ENCODE measurements around the gene DDX20. TPM values are rescaled to one million over a fixed set of nuclear protein-coding genes. Genes with fewer than 3 reads are reported as not detected.
"Not testable (repeated sequence)": the region's sequence is repeated elsewhere in the genome, so short reads cannot be mapped to it uniquely, and the experiment has no call there.

The DDX20 gene
- polyA plus RNA-seq, 3 donors, result 20.5 to 28.5 (median 20.7) TPM

DNA sequence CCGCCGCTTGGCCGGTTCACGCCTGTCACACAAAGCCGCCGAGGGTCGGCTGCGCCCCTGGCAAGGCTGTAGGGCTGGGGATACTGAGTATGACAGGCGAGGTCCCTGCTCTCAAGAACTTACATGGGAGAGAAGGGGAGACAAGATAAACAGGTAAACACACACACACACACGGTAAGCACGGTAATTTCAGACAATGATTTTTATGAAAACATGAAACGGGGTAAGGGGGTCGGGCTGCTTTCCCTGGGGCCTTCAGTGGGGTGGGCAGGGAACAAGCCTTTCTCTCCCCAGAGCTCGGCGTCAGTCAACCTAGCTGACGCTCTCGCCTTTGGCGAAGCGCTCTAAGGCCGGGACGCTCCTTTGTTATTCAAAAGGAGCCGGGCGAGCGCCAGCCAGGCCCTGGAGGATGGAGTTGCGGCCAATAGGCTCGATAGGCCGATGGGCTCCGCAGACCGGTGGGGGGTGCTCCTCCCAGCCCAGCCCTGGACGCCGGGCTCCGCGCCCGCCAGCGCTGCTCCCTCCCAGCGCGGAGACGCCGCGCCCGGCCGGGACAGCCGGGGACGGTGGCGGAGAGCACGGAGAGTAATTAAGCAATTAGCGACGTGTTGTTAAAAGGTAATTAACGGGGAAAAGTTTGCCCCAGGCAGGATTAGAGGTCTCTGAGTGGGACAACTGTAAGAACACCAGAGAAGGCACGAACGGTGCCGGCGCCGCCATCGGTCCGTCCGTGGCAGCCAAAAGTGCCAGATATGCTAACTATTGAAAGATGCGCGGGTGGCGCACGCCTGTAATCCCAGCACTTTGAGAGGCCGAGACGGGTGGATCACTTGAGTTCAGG, 15.6 kb upstream of the DDX20 start:
- DNase-seq (ENCODE audit: extremely low read depth in 1 of 11, low read depth in 9 of 11, low spot score in 4 of 11), result peak in 2 of 11 donors; percentile 41 to 49

DNA sequence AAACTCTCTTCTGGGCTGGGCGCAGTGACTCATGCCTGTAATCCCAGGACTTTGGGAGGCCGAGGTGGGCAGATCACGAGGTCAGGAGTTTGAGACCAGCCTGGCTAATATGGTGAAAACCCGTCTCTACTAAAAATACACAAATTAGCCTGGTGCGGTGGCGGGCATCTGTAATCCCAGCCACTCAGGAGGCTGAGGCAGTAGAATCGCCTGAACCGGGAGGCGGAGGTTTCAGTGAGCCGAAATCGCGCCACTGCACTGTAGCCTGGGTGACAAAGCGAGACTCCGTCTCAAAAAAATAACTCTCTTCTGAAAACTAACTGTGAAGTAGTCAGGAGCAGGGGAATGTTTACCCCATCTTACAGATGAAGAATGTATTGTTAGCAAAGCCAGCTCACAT, 13.4 kb upstream of the DDX20 start:
- DNase-seq (ENCODE audit: extremely low read depth in 1 of 11, low read depth in 9 of 11, low spot score in 4 of 11), result not testable (repeated sequence)

DNA sequence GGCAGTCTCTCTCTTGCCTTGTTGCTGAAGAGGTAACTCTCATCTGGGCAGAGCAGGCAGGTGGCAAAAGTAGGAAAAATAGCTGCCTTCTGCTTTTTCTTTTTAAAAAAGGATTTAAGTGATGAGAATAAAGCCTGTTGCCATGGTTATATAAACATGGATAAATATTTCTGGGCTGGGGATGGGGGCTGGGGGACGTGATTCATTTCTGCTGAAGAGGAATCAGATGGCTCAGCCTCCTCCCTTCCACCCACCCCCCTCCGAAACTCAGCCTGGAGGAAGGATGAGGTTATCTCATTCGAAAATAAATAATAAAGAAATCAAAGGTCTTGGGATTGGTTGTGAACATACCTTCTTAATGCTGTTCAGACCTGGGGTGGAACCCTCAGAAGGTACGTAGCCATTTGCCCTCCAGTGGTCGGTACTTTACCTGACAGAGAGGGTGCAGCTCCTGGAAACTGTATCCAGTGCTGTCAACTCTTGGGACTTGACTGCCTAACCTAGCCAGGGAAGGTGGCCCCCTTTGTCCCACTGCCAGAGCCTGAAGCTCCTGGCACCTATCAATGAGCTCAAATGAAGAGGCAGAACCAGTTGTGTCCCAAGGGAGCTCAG, 12.7 kb upstream of the DDX20 start:
- no peak for DNase-seq (ENCODE audit: extremely low read depth in 1 of 11, low read depth in 9 of 11, low spot score in 4 of 11)

DNA sequence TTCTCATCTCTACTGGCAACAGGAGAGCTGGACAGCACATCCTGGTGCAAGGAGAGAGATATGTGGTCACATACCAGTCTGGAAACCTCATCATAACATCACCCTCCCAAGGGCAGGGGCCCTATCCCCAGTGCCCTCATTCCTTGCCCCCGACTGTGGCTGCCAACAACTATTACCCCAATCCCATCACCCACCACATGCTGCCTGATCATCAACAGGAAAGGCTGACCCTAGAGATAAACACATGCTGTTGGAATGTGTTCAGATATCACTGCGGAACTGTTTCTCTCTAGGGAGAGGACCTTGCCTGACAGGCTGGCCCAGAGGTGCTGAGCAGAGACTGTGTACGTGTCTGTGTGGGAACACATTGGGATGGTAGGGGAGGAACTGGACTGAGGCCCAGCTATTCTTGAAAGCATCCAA, 12.0 kb upstream of the DDX20 start:
- no peak for DNase-seq (ENCODE audit: extremely low read depth in 1 of 11, low read depth in 9 of 11, low spot score in 4 of 11)

DNA sequence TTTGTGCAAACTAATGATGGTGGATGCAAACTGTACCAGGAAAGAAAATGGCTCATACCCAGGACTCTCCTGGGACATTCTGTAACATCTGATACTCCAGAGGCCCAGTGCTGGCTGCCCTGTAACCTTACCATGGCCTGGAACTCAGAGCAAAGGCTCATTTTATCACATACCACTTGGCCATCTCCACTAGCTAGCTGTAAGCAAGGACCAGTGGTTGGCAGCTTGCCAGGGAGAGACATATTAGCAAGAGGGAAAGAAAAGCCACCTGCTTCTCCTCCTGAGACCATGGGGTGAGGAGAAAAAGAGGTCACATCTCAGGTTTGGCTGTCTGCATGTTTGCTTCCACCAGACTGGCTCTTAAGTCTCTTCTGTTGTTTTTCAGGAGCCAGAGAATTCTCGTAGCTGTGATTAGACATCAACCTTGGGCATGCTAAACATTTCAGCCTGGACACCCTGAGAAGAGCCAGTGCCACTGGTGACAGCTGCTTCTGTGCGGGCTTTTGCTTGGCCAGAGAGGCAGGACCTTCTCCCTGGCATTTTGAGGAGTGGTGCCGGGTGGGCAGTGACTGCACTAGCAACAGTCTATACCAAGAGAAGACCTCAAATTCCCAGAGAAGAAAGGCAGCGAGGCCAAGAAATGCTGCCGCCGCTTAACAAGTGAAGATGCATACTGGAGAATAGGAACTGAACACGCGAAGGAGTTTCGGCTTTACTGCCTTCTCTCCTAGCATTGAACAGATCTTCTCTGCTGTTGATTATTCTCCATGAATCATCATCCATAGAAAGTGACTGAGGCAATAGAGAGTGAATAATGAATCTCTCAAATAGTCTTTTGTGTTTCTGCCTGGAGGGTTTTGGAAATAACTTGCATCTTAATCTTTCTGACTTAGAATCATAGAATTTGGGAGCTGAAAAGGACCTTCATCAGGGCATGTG, 9.8 kb upstream of the DDX20 start:
- no peak for DNase-seq (ENCODE audit: extremely low read depth in 1 of 11, low read depth in 9 of 11, low spot score in 4 of 11)

DNA sequence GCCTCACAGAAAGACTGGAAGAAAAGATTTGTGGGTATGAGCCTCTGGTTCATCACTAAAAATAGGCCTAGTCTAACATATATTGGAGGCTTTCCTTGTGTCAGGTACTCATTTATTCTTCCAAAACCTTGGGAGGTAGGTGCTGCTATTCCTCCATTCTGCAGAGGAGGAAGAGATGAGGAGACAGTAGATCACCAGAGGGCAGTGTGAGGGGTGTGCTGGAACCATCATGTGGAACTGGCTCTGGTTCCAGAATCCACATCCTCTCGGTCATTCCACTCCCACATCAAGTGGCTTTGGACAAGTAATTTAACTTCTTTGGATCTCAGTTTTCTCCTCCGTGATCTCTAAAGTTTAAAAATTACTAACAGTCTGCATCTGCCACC, 9.1 kb upstream of the DDX20 start:
- DNase-seq (ENCODE audit: extremely low read depth in 1 of 11, low read depth in 9 of 11, low spot score in 4 of 11), result no peak

DNA sequence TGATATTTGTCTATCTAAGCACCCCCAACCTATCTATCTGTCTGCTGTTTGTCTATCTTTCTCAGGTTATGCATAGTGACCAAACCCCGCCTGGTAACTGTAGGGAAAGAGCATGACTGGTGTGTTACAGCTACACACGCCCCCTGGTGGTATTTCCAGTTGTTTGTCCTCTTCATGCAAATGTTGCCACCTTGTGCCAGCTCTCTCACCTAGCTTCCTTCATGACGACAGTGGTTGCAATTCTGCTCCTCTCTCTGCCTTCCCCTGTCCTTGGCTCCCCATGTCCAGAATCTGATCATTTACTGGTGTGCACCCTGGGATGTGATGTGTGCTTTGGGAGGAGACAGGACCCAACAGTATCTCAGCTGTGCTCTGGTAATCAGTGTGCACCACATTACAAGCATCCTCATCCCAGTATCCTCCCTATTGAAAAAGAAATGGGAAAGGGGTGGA, 8.4 kb upstream of the DDX20 start:
- DNase-seq (ENCODE audit: extremely low read depth in 1 of 11, low read depth in 9 of 11, low spot score in 4 of 11), result no peak

DNA sequence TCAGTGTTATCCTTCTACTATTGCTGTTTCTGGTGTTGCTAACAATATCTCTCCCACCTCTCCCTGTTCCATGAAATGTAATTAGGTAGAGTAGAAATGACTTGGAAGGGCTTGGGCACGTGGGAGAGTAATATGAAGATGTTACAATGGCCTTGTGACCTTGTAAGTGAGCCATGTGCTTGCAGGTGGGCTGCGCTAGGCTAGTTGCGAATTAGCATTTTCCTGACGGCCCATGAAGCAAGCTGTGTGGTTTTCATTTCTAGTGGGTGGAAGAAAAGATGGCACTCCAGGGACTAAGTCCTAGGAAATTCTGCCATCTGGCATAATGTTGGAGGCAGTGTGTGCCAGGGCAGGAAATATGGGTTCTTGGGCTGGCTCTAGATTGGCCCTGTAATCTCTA, 7.8 kb upstream of the DDX20 start:
- DNase-seq (ENCODE audit: extremely low read depth in 1 of 11, low read depth in 9 of 11, low spot score in 4 of 11), result no peak

DNA sequence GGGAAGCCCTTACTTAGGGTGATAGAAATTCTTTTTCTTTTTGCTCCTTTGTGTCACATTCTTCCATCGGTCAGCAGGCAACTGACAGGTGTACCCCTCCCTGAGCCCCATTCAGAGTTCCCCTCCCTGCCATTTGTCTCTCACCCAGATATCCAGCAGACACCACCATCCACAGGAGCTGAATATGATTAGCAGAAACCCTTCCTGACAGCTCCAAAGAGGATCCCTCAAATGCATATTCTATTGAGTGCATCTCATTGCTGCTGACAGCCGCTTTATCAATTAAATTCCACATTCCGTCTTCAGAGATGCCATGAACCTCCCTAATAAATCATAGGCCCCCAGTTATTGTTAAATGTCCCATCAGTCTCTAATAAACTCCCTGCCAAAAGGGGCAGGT, 6.1 kb upstream of the DDX20 start:
- DNase-seq (ENCODE audit: extremely low read depth in 1 of 11, low read depth in 9 of 11, low spot score in 4 of 11), result no peak

DNA sequence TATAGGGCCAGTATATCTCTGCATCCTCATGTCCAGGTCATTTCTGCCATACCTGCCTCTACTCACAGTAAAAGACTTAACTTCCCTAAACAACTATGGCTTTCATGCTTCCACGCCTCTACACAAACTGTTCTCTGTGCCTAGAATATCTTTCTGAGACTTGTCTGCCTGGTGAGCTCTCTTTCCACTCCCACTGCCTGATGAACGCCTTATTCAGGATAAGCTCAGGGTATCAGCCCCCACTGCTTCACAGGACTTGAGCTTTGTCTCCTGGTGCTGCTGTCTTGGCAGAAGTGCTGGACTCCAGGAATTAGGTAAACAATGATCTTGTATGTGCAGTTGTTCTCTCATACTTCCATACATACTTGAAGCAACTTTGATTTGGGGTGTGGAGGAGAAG, 4.8 kb upstream of the DDX20 start:
- no peak for DNase-seq (ENCODE audit: extremely low read depth in 1 of 11, low read depth in 9 of 11, low spot score in 4 of 11)

DNA sequence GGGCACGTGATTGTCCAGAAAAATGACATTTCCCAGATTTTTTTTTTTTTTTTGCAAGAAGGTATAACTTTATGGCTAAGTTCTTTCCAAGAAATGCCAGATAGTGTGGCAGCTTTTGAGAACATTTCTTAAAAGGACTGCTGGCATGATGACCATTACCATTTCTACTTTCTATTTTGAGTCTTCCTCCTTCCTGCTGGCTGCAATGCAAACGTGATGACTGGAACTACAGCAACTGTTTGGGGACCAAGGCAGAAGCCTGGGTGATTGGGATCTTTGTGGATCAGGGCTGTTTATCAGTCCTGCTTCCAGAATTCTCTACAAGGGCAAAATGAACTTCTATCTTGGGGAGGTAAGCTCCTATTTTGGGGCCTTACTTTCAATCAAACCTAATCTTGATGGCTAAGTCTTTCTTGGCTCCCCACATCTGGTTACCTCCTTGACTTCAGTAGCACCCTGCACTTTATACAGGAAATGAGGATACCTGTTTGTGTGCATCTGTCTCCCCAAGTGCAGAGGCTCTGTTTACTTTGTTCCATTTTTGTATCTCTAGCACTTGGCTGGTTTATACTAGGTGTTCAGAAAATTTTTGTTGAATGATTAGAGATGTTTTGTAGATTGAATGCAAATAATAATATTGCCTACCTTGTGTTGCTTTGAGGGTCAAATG, 3.7 kb upstream of the DDX20 start:
- DNase-seq (ENCODE audit: extremely low read depth in 1 of 11, low read depth in 9 of 11, low spot score in 4 of 11), result no peak

DNA sequence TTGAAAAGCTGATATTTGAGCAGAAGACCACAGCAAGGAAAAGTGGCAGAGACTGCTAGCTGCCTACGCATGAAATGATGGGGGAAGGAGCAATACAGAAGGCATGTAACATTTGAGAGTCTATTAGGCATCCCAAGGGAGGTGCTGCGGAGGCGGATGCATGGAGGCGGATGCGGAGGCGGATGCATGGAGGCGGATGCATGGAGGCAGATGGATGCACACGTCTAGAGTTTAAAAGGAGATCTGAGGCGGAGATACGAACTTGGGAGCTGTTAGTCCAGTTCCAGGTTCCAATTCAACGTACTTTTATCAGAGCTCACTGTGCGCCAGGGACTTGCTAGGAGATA, 744 bp upstream of the DDX20 start:
- peak in 5 of 11 donors; percentile 46 to 66 (median 61) for DNase-seq (ENCODE audit: extremely low read depth in 1 of 11, low read depth in 9 of 11, low spot score in 4 of 11)

DNA sequence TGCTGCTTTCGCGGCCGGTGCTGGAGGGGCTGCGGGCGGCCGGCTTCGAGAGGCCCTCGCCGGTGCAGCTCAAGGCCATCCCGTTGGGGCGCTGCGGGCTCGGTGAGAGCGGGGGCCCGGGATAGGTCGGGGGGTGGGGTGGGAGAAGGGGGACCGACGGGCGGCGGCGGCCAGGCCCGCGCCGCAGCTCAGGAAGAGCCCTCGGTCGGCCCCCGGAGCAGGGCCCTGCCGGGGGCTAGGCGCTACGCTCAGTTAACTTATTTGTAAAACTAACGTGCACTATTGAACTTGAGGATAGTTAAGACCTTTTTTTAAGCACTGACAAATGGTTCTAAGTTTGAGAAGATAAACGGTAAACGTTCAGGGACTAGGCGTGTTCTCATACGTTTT, 418 bp downstream of the DDX20 start:
- DNase-seq (ENCODE audit: extremely low read depth in 1 of 11, low read depth in 9 of 11, low spot score in 4 of 11), result no peak

DNA sequence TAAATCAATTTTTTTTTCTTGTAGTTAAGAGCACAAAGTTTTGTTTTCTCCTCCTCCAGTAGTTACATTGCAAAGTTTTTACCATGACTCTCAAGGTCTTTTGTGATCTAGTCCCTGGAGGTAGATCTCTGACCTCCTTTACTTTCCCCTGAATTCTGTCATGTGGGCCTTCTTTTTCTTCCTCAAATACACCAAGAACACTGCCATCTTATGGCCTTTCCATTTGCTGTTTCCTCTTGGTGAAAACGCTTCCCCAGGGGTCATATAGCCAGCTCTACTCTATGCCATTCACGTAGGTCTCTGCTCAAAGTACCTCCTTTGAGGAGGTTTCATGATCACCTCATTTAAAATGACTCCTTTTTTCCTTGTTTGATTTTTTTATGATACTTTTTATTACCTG, 2.7 kb downstream of the DDX20 start:
- DNase-seq (ENCODE audit: extremely low read depth in 1 of 11, low read depth in 9 of 11, low spot score in 4 of 11), result no peak

DNA sequence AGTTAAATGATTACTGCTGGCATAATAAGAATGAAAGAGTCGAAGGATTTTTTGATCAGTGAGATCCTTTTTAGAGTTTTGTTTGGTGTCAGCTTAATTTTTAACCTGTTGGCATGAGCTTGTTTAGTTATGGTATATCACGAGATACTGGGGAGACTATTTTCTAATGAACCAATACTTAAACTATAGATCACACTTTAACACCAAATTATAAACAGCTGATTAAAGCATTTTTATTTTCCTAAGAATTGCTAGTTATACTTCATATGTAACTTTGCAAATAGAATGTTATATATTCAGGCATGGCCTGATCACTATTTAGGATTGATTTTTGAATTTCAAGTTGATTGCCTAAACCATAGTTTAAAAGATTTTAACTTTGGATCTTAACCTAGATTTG, 6.0 kb downstream of the DDX20 start:
- DNase-seq (ENCODE audit: extremely low read depth in 1 of 11, low read depth in 9 of 11, low spot score in 4 of 11), result no peak

DNA sequence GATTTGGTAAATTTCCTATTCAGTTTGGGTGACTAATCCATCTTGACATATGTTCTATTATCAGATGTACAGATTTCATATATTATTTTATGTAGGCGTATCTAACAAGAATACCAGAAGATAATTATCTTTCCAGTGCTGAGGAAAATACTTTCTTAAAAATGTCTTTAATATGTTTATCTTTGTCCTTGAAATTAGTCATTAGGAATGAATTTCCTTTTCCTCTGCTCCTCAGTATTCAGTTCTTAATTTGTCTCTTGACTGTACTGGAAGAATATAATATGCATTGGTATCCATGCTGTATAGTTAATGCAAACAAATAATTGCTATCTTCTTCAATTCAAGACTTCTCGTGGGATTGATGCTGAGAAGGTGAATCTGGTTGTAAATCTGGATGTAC, 6.6 kb downstream of the DDX20 start:
- DNase-seq (ENCODE audit: extremely low read depth in 1 of 11, low read depth in 9 of 11, low spot score in 4 of 11), result no peak

DNA sequence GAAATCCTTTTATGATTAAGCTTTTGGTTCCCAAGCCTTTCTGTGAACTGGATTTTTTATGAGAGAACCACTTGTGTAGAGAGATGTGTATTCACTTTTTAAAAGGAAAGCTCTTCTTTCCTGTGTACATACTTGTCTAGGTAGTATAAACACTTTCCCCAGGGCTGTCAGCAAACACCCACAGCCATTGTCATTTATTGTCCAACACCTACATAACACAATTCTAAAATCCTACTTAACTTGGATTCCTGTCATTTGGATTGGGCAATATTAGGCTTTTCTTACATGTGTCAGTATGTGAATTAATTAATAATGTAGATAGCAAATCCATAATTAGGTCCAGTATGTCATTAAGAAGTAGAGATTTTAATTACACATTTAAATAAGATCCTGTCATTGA, 12.3 kb downstream of the DDX20 start:
- DNase-seq (ENCODE audit: extremely low read depth in 1 of 11, low read depth in 9 of 11, low spot score in 4 of 11), result no peak

DNA sequence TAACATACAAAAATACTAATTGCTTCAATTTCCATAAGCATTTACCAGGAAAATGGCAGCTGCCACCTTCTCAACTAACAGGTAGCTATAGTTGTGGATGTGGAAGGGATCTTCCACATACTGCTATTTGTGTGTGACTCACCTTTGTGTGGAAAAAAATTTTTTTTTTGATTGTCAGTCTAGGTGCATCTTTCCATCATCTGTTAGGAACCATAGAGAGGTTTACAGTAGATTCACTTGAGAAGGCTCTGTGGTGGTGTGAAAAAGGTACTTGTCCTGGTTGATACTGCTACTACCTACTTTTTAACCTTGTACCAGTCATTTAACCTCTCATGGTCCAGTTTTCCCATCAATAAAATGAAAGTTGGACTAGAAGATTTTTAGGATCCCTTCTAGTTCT, 12.9 kb downstream of the DDX20 start:
- DNase-seq (ENCODE audit: extremely low read depth in 1 of 11, low read depth in 9 of 11, low spot score in 4 of 11), result no peak

DNA sequence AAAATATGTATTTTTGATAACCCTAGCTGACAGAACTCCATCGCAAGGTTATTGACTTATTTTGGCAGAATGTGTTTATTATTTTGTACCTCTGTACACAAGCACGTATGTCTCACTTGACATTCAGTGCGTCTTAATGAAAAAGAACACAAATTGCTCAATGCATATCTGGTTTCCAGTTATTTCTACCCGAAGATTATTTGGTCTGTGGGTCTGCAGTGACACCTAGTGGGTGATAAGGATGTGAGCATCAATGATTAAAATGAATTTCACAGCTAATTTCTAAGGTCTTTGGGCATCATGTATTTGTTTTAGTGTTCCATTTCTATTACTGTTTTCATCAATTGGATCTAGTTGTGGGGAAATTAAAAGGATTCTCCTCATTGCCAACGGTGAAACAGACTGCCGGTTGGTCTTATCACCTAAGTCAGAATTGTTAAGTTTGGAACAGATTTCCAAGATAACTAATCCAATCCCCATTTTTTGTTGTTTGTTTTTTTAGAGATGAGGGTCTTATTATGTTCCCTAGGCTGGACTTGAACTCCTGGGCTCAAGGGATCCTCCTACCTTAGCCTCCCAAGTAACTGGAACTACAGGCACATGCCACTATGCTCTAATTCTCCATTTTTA, 13.9 kb downstream of the DDX20 start:
- DNase-seq (ENCODE audit: extremely low read depth in 1 of 11, low read depth in 9 of 11, low spot score in 4 of 11), result peak in 10 of 11 donors; percentile 29 to 71 (median 44)
